ENCODE measurements around the gene SLC38A11. TPM values are rescaled to one million over a fixed set of nuclear protein-coding genes. Genes with fewer than 3 reads are reported as not detected.
A peak's percentile ranks its signal among the peaks of the same experiment; 100 is the strongest.

SLC38A11 gene
- total RNA-seq, 1 experiment from 2014 or later: not detected

GRCh38 chr2:164933671-164934189, 21.6 kb downstream of the SLC38A11 start:
- intact Hi-C loops (cut with micrococcal nuclease): no loop called here
- ChIA-PET CTCF (no interaction called here), RAD21 (ENCODE audit: low non-redundant PET in 1 of 2, low total read pairs in 2 of 2, uncharacterized antibody in 2 of 2, unreplicated experiment in 2 of 2) (no interaction called here)

More at GRCh38 chr2:164933671-164934189, 21.6 kb downstream of the SLC38A11 start:
- BruUV-seq (replicated peaks): no TSS peak
- H3K36me3 ChIP-seq (ENCODE audit: control insufficient read depth in 1 of 2, insufficient read depth in 2 of 2, low read length in 2 of 2): no peaks in the 10 kb centered on the region
- DNase-seq (ENCODE audit: low read depth, low spot score): no peak
- no peaks in the 10 kb centered on the region for H3K4me1 ChIP-seq (ENCODE audit: control insufficient read depth in 1 of 2, insufficient read depth in 2 of 2, low read length in 2 of 2)
- no peak overlapping the region for H3K27ac ChIP-seq (ENCODE audit: low read depth, low read length)
- H3K4me3 ChIP-seq (replicated peaks in 1 of 2; ENCODE audit: low read depth in 1 of 2, low read length in 2 of 2): no peak overlapping the region
- no peak for ATAC-seq
- no peak overlapping the region for H3K9ac ChIP-seq (ENCODE audit: low read length)
- TF ChIP-seq SRF (IDR thresholded peaks at IDR 0.05; ENCODE audit: low read depth) (no peak), REST (IDR thresholded peaks at IDR 0.05; ENCODE audit: low read depth) (no peak), ZNF274 (IDR thresholded peaks at IDR 0.05; ENCODE audit: low read depth, low read length) (no peak), EZH2 (IDR thresholded peaks at IDR 0.05) (no peak), SIN3A (IDR thresholded peaks at IDR 0.05; ENCODE audit: low read depth) (no peak), ATF3 (IDR thresholded peaks at IDR 0.05) (no peak), RAD21 (IDR thresholded peaks at IDR 0.05; ENCODE audit: low read depth) (no peak), JUND (IDR thresholded peaks at IDR 0.05) (no peak), CTCF (IDR thresholded peaks at IDR 0.05 in 2 of 3, conservative IDR thresholded peaks at IDR 0.05 in 1 of 3; ENCODE audit: borderline replicate concordance in 1 of 3, insufficient read depth in 1 of 3, low read depth in 2 of 3, low read length in 2 of 3) (no peak), TCF7L2 (IDR thresholded peaks at IDR 0.05; ENCODE audit: borderline replicate concordance, extremely low read depth, insufficient read depth, insufficient read length) (no peak), YY1 (IDR thresholded peaks at IDR 0.05; ENCODE audit: extremely low read depth, insufficient replicate concordance, low read depth, low read length) (no peak), POLR2AphosphoS5 (IDR thresholded peaks at IDR 0.05; ENCODE audit: low read depth, low read length) (no peak), FOSL1 (IDR thresholded peaks at IDR 0.05; ENCODE audit: low read depth) (no peak)
- no peaks in the 10 kb centered on the region for H3K27me3 ChIP-seq (ENCODE audit: insufficient read depth, low read length)
- H3K9me3 ChIP-seq (ENCODE audit: control insufficient read depth in 1 of 2, insufficient read depth in 1 of 2, low read depth in 1 of 2, low read length in 2 of 2): no peaks in the 10 kb centered on the region
- POLR2A ChIA-PET: no interaction called here
- no peak overlapping the region for H3K4me2 ChIP-seq (ENCODE audit: low read length)
- H4K20me1 ChIP-seq (ENCODE audit: insufficient read depth): no peaks in the 10 kb centered on the region
- H3K79me2 ChIP-seq (ENCODE audit: insufficient read depth, low read length): no peaks in the 10 kb centered on the region
- H3K9me2 ChIP-seq (ENCODE audit: insufficient read depth): no peaks in the 10 kb centered on the region
- peak overlapping the region; percentile 12 for H2AFZ ChIP-seq (ENCODE audit: low read depth, low read length, poor library complexity, severe bottlenecking)

Data from HCT116 (cell line).